Stimulated activated CD4-positive, alpha-beta T cell treated with anti-CD3 and anti-CD28 coated beads, Interleukin-2, amount 100 ng/mL, for 24 hours (primary cell): ENCODE data around the gene WBP1L.
"Not testable (repeated sequence)": the region's sequence is repeated elsewhere in the genome, so short reads cannot be mapped to it uniquely, and the experiment has no call there.

Experiments
- DNase-seq, 2 donors: peaks; one replicate each; pipeline ENCODE4 v3.0.0-alpha.2; 2020

WBP1L gene

DNA sequence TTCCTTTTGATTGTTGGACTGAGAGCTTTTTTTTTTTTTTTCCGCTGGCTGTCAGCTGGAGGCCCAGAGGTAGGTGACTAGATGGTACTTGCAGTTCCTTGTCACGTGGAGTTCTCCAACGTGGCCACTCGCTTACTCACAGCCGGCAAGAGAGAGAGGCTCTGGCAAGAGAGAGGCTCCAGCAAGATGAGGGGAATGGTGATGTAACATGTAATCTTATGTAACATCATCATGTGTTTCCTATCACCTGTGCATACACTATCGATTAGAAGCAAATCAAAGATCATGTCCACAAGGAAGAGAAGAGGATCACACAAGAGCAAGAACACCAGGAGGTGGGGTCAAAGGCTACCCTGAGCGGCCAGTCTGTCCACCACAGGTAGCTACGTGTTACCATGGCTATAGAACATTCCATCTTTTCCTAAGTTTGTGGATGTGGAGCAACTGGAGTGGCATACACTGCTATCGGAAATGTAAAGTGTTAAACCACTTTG is 106.3 kb downstream of the WBP1L start:
- DNase-seq: no peak

DNA sequence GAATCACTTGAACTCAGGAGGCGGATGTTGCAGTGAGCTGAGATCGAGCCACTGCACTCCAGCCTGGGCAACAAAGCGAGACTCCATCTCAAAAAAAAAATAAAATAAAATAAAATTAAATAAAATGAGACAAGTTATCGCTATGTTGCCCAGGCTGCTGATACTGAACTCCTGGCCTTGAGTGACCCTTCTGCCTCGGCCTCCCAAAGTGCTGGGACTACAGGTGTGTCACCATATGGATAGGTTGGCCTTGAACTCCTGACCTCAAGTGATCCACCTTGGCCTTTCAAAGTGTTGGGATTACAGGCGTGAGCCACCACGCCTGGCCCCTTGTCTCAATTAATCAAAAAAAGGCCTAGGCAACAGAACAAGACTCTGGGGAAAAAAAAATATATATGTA is 109.5 kb downstream of the WBP1L start:
- DNase-seq: not testable (repeated sequence)

DNA sequence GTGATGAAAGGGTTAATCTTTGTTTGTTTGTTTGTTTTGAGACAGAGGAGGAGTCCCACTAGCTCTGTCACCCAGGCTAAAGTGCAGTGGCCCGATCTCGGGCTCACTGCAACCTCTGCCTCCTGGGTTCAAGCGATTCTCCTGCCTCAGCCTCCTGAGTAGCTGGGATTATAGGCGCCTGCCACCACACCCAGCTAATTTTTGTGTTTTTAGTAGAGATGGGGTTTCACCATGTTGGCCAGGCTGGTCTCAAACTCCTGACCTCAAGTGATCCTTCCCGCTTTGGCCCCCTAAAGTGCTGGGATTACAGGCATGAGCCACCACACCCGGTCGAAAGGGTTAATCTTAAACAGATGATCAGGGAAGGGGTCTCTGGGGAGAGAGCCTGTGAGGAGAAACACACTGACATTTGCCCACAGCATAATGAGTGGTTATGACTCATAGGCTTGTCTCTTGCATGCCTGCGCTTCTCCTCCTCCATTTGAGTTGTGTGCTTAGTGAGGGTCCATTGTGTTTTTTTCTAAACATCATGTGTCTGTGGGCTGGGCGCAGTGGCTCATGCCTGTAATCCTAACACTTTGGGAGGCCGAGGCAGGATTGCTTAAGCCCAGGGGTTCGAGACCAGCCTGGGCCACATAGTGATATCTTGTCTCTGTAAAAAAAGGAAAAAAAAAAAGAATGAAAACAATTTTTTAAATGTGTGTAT is 112.1 kb downstream of the WBP1L start:
- not testable (repeated sequence) for DNase-seq

DNA sequence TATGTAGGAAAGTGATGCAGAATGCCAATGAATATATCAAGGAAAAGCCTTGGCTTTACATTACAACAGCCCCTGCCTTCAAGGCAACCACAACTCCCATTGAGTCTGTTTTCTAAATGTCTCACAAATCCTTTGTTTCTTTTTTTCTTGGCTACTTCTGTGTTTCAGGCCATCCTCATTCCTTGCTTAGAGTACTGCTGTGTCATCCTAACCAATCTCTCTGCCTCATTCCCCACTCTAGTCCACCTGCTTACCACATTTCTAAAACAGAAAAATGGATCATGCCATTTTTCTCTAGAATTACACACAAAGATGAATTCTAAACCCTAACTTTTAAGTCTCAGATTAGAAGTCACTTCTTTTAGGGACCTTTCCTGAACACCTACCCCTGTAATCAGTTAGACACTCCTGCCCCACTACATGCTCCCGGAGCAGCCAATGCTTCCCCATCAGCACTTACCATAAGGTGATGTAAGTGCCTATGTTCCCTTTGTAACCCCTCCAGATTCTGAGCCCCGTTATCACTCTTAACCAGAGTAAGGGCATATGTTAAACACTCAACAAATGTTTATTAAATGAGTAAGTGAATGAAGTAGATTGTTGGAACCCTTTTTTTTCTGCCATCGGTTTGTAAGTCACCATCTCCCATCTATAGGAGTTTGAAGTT is 113.1 kb downstream of the WBP1L start:
- no peak for DNase-seq

DNA sequence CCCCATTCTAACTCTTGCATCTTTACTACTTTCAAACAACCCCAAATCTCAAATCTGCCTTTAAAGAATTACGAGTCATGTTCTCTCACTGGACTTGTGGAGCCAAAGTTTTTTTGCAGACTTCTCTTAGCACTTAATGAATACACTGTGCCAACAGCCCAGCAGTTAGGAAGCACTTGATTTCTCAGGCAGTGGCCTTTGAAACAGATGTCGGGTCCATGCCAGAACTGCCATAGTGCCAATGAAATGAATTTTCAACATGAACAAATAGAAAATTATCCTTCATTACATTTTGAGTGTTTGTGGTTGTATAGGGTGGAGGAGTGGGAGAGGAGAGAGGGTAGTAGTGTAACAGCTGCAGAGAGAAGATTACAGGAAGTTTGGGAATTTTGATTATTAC is 116.2 kb downstream of the WBP1L start:
- DNase-seq: no peak

DNA sequence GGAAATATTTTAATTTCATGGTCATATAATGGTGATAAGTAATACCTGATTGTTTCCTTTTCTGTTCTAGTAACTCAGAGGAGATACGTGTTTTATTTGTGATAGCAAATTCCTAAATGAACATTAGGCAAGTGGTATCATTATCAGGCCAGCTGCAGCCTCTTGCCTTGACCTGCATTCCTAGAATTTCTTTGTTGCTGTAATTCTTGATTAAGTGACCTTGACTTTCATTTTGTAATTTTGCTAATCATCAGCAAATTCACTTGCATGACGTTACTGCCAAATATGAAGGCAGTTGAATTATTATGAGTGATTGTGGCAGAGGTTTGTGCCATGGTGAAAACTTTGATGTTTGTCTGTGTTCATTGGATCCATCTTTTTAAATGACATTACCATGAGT is 119.9 kb downstream of the WBP1L start:
- DNase-seq: no peak

DNA sequence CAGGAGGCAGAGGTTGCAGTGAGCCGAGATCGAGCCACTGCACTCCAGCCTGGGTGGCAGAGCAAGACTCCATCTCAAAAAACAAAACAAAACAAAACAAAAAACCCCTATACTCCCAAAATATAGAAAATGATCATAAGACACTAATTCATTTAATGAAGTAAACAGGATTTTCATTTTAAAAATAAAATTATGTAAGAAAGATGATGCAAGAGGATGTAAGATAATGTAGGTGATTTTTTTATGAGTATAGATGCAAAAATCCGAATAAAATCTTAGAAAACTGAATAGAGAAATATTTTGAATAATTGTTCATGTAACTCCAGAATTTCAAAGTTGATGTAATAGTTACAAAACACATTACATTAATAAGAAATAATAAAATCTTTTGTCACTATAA is 121.9 kb downstream of the WBP1L start:
- no peak for DNase-seq
